Measurements from ENCODE around the gene CNFN.

CNFN gene, protein sequence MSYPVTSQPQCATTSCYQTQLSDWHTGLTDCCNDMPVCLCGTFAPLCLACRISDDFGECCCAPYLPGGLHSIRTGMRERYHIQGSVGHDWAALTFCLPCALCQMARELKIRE

DNA sequence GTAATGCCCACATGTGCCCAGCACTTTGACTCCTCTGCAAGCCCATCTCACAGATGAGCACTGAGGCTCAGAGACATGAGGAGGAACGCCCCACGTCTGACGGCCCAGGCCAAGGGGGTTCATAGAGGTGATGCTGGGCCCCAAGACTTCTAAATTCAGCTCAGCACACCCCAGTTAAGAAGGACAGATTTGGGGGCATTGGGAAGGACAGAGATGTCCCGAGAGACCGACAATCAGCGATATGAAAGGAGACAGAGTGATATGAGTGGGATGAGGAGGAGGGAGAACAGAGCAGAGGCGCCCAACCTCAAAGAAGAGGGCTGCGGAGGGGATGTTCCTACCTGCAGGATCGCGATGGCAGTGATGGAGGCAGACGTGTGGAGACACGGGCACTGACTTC lies at the start of gene CNFN:
CNFN (minus strand) TSS at position 399 of the 400 bp plus-strand sequence. CDS start 1,260 bp downstream, outside the sequence.
- no peak for DNase-seq

DNA sequence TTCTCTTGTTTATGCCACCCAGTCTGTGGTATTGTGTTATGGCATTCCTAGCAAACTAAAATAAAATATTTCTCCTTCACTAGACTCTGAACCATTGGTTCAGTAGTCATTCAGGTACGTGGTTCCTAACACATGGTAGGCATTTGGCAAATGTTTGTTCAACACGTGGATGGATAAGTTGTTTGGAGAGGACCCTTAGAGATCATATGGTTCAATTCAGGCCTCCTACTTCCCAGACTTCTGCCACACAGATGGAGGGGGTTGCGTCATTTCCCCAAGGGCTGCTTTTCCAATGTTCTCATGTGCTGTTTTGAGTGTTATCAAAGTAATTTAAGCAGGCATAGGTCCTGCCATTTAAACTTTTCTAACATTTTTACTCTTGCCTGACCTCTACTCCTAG lies 45.9 kb upstream of the CNFN start:
- no peak for DNase-seq

DNA sequence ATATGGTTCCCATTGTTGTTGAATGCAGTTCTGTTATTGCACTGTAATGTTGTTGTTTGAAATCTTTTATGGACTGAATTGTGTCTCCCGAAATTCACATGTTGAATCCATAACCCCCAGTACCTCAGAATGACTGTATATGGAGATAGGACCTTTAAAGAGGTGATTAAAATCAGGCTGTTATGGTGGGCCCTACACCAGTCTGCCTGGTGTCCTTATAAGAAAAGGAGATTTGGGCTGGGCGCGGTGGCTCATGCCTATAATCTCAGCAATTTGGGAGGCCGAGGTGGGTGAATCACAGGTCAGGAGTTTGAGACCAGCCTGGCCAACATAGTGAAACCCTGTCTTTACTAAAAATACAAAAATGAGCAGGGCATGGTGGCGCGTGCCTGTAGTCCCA lies 45.2 kb upstream of the CNFN start:
- no peak for DNase-seq

DNA sequence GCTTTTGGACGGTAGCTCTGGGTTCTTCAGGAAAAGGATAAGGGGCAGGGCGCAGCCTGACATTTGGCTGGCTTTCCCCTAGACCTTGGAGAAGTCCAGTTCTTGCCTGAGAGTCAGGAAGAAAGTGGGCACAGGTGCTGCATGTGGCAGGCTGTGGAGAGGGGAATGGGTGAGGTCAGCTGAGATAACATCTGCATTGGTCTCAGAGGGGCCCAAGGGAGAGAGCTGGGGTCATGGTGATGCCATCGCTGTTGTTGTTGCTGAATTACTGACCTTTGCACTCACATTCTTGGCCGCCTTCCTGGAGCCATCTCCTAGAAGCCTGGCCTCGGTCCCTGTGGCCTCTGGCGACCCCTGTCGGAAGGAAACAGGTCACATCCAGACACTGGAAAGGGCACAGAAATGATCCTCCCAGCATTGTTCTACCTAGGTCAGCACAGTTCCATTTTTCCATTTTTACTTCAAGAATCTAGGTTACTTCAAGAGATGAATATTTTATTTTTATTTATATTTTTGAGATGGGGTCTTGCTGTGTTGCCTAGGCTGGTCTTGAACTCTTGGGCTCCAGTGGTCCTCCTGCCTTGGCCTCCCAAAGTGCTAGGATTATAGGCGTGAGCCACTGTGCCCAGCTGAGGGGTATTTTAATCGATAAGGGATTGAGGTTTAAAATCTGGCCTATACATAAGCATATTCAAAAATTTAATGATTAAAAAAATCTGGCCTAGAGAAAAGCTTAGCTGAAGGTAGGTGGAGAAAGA lies 43.6 kb upstream of the CNFN start:
- peak; percentile 59 for DNase-seq

DNA sequence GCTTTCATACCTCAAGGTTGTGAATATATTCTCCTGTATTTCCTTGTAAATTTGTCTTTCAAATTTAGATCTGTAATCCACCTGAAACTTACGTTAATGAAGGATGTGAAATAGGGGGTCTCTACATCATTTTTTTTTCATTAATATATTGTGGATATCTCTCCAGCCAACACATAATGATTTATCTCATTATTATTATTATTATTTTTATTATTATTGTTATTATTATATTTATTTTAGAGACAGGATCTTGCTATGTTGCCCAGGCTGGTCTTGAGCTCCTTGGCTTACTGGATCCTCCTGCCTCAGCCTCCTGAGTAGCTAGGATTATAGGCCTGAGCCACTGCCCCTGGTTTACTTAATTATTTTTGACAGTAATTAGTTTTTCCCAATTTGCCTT lies 41.4 kb upstream of the CNFN start:
- DNase-seq: no peak

DNA sequence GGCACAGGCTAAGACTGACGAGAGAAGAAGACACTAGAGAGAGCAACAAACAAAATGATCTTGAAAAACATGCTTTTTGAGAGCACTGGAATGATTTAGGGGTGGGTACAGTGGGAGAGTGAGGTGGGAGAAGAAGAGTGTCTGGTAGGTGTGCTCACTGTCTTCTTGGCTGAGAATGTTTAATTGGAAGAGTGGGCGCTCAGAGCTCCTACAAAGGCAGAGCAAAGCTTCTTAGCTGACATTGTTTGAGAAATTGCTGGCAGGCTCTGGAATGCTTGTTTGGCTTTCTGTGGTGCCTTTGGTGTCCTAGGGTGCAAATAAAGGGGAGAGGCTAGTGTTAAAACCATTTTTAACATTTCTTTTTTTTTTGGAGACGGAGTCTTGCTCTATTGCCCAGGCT lies 38.6 kb upstream of the CNFN start:
- no peak for DNase-seq

DNA sequence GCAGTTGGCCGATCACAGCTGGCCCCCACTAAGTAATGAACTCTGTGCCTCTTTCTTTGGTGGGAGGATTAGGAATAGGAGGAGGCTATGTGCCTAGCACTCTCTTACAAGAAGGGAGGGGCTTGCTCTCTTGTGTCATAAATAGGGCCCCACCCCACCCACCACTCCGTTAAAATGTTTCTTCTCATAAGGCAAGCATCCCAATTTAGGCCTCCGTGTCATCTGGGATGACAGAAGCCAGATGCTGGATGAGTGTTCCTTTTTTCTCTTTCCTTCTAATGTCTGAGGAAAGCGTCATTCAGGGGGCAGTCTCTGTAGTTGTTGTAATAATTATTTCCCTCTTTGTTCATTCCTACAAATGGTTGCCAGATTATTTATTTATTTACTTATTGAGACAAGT lies 37.2 kb upstream of the CNFN start, which contains the start of gene LIPE:
LIPE (minus strand) TSS at position 76 of the 400 bp plus-strand sequence. CDS start 239 bp downstream, outside the sequence.
- no peak for DNase-seq

DNA sequence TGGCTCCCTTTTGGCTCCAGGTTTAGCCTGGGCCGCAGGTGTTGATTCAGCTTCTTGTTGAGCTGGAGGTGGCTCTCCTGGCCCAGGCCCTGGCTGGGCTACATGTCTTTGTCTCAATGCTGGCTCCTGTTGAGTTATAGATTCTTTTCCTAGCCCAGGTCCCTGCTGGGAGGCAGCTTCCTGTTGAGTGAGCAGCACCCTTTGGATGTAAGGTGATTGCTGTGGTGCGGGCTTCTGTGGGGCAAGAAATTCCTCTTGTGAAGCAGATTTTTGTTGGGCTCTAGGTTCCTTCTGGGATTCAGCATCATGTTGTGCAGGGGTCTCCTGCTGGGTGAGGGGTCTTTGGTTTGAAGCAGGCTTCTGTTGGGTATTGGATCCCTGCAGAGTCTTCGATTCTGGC lies 36.5 kb upstream of the CNFN start:
- DNase-seq: no peak

DNA sequence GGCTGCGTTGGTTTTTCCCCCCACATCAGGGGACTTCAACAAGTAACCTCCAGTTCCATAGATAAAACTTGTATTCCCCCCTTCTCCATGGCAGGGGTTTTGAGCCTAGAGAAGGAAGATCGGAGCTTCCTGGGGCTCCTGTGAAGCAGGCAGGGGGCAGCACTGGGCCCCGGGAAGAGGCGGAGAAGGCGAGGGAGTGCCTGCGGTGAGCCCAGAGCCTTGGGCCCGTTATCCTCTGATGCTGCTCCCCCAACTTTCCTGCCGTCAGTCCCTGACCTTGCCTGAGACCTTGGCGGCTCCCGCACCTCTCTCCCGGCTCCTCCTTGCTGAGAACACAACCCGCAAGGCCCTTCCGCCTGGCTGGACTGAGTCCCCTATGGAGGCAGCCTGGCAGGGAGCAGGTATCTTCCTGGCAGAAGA lies 34.6 kb upstream of the CNFN start:
- DNase-seq: no peak

DNA sequence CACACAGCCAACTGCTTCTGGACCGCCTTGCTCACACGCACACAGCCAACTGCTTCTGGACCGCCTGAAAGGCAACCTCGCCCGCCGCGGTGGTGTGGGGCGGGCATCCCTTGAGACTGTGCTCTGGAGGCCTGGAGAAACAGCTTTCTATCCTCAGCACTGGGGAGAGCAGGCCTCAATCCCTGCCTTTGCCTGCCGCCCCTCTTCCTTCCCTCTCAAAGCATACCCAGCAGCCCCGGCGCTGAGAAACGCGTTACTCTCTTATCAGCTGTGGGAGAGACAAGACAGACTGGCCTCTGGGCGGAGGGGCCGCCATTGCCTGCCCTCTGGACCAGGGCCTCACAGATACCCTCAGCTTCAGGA lies 34.2 kb upstream of the CNFN start:
- no peak for DNase-seq

DNA sequence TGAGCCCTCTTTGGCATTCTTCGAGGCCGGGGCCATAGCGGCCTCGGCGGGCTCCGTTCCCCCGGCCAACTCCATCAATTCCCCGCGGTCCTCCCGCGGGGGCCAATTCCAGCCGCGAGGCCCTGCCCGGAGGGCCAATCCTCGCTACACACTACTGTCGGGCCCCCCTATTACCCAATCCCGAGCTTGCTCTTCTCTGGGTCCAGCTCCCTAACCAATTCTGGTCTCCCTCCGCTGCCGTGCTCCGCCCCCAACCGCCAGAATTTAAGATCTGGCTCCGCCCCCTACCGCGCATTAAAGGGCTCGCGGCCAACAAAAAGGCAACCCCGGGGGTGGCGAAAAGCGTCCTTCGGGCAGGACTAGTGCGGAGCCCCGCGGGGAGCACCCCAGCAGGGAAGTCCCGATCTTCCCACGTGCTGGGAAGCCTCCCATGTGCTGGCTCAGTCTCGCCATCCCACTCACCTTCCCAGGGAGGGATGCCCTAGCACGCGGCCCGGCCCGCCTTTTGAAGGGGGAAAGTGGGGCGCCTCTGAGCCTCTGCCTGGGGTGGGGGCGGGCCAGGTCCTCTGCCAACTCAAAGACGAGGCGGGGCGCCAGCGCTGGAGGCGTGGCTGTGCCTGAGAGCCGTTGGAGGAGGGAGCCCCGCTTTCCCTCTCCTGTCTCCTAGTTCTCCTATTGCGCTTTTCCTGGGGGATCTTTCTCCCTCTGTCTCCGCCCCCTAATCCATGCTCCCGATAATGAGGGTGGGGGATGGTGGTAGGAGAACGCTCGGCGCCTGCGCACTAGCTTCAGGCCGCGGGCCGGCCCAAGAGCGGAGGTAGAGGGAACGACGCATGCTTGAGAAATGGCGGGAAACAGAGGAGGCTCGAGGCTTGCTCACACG lies 33.6 kb upstream of the CNFN start:
- DNase-seq: peak; percentile 88

DNA sequence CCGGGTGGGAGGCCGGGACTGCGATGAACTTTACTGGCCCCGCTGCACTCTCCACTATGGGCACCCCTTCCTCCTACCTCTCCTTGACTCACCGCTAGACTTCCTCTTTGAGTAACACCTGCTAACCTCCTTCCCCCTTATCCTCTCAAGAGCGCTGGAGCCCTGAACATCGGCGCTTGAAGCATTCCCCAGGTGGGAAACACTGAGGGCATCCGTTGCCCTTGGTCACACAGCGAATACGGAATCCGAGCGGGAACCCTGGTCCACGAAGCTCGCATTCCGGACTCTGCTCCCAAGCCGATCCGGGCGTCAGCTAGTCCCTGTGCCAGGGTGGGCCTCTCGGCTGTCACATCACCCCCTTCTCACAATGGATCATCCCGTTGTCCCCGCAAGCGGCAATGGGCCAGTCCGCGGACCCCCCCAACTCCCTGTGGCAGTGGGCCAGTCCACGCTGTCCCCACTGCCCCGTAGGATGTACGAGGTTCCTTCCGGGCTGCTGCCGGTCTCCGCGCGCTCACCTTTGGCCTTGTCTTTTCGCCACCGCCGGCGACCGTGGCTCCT lies 32.9 kb upstream of the CNFN start:
- DNase-seq: peak; percentile 54

DNA sequence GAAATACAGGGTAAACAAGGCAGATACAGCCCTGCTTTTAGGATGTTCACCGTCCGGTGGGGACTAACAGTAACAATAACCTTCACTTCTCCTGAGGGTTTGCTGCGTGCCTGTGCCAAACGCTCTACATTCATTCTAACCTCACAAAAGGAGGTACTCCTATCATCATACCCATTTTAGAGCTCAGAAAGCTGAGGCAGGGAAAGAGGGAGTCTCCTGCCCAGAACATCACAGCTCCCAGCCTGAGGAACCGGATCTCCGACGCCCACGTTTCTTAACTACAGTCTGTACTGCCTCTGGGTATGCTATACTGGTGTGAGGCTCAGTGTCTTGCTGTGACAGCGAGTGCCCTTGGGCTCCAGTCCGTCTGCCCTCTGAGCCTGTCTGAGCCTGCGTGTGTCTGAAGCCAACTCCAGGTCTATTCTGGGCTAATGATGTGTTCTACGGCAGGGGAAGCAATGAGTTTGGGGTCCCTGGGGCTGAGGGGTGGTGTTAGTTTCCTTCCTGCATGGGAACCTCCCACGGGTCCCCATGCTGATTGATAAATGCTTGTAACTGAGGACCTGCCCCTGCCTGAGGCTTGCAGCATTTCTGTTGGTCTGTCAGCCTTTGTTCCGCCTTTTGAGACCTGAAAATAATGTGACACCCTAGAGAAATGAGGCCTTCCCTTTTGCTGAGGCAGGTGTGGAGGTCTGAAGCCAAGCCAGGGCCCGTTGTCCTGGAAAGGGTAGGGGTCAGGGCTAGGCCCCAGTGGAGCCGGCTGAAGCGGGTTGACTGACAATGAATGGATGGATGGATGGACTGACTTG lies 32.2 kb upstream of the CNFN start:
- DNase-seq: no peak

DNA sequence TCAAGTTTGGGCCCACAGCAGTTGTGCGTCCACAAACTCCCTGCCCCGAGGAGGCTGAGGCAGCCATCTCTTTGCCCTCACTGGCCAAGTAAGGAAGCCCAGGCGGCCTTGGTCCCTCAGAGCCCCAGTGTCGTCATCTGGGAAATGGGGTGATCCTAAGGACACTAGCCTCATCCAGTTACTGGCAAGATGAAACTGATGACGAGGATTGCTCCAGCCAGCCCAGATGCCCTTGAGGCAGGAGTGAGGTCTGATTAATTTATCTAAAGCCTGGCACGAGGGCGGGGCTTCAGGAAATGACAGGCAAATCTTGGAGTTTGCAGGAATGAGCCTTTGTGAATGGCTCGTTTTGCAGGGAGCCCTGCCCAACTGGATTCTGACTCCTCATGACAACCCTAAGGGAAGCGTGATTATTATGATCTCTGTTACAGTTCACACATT lies 31.5 kb upstream of the CNFN start:
- DNase-seq: no peak

DNA sequence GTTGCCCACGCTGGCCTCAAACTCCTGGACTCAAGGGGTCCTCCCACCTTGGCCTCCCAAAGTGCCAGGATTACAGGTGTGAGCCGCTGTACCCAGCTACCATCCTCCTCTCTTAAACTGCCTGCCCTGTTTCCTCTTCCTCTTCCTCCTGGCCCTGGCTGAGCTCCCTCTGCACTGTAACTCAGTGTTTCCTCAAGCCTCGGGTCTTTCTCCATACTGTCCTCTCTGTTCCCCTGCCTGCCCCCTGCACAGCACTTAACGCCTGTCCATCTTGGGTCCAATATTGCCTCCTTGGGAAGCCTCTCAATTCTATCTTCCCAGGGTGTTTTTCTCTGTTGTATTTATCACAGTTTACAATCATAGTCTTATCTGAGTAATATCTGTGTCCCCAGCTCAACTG lies 31.0 kb upstream of the CNFN start:
- DNase-seq: no peak

DNA sequence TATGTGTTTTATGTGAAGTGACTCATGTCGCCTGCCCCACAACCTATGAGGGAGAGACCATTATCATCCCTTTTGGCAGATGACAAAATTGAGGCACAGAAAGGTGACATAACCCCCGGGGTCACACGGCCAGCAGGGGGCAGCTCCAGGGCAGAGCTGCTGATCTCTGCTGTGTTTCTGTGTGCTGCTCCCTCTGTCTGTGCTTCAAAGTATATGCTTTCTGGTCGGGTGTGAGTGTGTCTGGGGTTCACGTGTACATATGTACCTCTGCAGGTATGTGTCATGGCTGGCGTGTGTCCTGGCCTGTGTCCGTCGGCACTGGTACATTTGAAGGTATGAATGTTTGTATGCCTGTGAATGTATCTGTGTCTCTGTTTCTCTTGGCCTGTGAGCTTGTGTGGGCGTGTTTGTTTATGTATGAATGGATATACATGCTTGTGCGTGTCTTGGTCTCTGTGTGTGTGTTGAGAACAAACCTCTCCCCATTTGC lies 30.0 kb upstream of the CNFN start:
- peak; percentile 59 for DNase-seq

DNA sequence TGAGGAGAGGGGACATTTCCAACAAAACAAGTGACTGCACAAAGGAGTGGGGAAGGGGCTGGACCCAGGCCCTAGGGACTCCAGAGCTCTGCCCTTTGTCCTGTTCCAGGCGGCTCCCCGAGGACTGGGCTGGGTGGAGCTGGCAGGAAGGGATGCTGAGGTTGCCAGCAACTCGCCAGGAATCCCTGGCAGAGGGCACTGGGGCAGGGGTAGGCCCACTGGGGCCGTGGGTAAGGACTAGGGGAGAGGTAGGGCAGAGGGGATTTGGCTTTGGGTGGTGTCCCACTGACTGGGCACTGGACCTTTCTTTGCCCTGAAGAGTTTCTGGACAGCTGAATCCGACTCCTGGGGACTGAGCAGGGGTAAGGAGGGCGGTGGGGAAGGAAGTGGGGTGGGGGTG lies 29.2 kb upstream of the CNFN start:
- DNase-seq: no peak

DNA sequence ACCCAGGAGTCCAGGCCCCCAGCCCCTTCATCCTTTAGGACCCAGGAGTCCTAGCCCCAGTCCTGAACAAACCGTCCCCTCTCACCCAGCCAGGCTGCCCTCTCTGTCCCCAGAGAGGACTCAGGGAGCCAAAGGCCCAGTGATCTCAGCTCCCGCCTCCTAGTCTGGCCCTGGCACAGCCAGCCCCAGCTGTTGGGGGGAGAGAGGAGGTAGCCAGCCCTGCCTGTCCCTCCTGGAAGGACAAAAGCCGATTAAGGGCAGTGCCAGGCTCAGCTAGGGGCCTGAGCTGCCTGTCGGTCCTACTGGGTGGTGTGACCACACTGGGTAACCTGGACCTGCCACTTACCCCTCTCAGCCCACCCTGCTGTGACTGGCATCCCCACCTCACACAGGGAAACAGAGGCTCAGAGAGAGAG lies 22.6 kb upstream of the CNFN start:
- no peak for DNase-seq

DNA sequence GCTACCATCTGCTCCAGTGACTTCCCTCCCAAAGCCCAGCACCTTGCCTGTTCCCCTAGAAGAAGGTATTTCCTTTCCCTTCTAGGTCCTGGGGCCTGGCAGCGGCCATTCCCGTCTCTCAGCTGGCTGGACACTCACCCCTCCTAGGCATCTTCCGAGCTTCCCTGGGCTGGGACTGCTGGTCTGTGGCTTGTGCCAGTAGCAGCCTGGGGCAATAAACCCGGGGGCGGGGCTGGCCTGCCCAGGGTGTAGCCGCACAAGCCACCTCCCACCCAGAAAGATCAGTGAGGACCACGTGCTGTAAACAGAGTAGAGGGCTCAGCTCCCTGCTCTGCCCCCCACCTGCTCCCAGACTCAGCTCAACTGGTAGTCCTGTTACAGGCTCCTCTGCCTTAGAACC lies 22.1 kb upstream of the CNFN start:
- no peak for DNase-seq

DNA sequence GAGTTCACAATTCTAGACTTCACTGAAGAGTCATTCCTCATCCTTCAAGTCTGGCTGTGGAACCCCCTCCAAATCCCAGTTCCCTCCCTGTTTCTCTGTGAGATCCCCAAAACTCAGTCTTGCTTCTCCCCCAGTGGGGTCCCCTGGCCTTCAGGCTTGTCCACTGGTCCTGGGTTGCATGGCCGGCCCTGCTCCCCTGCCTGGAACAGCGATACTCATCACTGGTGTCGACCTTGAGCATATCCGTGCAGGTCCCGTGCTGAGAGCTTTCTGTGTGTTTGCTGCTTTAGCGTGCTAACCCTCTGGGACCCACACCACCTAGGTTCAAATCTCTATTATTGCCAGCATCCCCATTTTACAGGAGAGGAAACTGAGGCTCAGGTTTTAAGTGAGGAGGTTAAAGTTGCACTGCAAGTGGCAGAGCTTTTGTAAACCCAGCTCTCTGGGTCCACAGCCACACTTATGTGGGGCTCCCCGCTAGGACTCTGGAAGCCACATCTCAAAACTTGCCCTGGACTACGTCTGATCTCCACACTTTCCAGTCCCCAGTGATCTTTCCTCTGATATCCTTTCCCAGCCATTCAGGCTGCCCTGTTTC lies 21.6 kb upstream of the CNFN start:
- no peak for DNase-seq

DNA sequence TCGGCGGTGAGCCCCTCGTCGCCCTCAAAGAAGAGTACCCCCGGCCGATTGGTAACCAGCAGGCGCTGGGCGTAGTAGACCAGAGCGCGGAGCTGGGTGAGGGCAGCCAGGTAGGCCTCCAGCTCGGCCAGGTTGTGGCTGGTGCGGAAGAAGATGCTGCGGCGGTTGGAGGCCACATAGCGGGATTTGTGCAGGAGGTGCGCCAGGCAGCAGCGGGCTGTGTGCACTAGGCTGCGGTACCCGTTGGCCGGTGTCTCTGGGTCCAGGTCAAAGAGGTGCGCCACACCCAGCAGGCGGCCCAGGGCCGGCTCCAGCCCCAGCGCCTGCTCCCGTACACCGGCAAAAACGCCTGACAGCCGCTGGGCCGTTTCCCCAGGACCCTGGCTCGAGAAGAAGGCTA lies 20.3 kb upstream of the CNFN start:
- no peak for DNase-seq

DNA sequence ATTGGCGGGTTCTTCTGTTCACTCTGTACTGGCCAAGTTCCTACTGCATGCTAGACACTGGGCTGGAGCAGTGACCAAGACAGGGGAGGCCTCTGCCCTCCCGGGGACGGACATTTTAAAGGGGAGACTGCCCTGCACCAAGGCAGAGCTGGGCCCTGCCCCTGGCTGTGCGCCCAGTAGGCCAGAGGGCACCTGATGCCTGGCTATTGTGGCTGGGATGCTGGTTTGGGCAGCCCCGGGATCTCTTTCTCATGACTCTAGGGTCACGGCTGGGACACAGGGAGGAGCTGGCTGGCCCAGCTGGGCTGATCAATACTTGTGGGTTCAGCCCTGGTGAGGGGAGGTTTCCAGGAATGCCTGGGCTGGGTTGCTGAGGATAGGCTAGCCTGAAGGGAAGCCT lies 19.4 kb upstream of the CNFN start:
- no peak for DNase-seq
